ENCODE results near the gene HOGA1. TPM values are rescaled to one million over a fixed set of nuclear protein-coding genes. Genes with fewer than 3 reads are reported as not detected.

The HOGA1 gene
- total and polyA plus RNA-seq, 4 donors, result 0.30 to 2.3 (median 0.77) TPM

GRCh38 chr10:97538411-97538810, 45.8 kb upstream of the HOGA1 start:
- no peaks in the 10 kb centered on the region for H3K9me3 ChIP-seq (ENCODE audit: control insufficient read depth in 4 of 4, insufficient read depth in 3 of 4, low read length in 3 of 4)
- H3K4me1 ChIP-seq (ENCODE audit: control insufficient read depth in 5 of 5, insufficient read depth in 5 of 5, low read length in 5 of 5), result peaks cover 2 to 24% (median 20%) of the 10 kb centered on the region in 5 donors
- no peak for TF ChIP-seq CTCF (IDR thresholded peaks at IDR 0.05; ENCODE audit: control extremely low read depth, extremely low read depth)
- no peaks in the 10 kb centered on the region for H3K27me3 ChIP-seq (ENCODE audit: control insufficient read depth in 3 of 3, insufficient read depth in 3 of 3, low read length in 2 of 3)
- 79 to 82% methylated on average over 4 of the region's 4 CpGs for WGBS, 2 donors
- H3K4me3 ChIP-seq, result no peak overlapping the region
- DNase-seq (no peak), ATAC-seq (ENCODE audit: insufficient read depth, low FRiP score) (no peak)
- peak overlapping the region in 1 of 2 donors; percentile 21 for H3K27ac ChIP-seq (ENCODE audit: low read depth in 1 of 2, low read length in 1 of 2)
- H3K9ac ChIP-seq (ENCODE audit: insufficient read depth in 1 of 2, low read length in 2 of 2), result no peak overlapping the region
- H3K36me3 ChIP-seq (ENCODE audit: control insufficient read depth in 4 of 4, insufficient read depth in 4 of 4, low read length in 4 of 4), result no peaks in the 10 kb centered on the region

- ATAC-seq (ENCODE audit: insufficient read depth, low FRiP score), result no peak
- 90 to 97% methylated on average over 4 of the region's 4 CpGs for WGBS, 2 donors
- Histone ChIP-seq H3K9ac (ENCODE audit: insufficient read depth in 1 of 2, low read length in 2 of 2) (no peak overlapping the region), H3K36me3 (ENCODE audit: control insufficient read depth in 4 of 4, insufficient read depth in 4 of 4, low read length in 4 of 4) (no peaks in the 10 kb centered on the region), H3K27ac (ENCODE audit: low read depth in 1 of 2, low read length in 1 of 2) (peak overlapping the region in 1 of 2 donors; percentile 21), H3K27me3 (ENCODE audit: control insufficient read depth in 3 of 3, insufficient read depth in 3 of 3, low read length in 2 of 3) (no peaks in the 10 kb centered on the region), H3K9me3 (ENCODE audit: control insufficient read depth in 4 of 4, insufficient read depth in 3 of 4, low read length in 3 of 4) (no peaks in the 10 kb centered on the region), H3K4me1 (ENCODE audit: control insufficient read depth in 5 of 5, insufficient read depth in 5 of 5, low read length in 5 of 5) (peaks cover 2 to 25% (median 20%) of the 10 kb centered on the region in 5 donors), H3K4me3 (no peak overlapping the region)
- TF ChIP-seq CTCF (IDR thresholded peaks at IDR 0.05; ENCODE audit: control extremely low read depth, extremely low read depth), result no peak
- DNase-seq, result no peak
Observed at GRCh38 chr10:97538839-97539238, 45.4 kb upstream of the HOGA1 start.

GRCh38 chr10:97539523-97540200, 44.5 kb upstream of the HOGA1 start:
- peak; percentile 58 to 76 (median 62) for DNase-seq
- peaks cover 2 to 24% (median 20%) of the 10 kb centered on the region in 5 donors for H3K4me1 ChIP-seq (ENCODE audit: control insufficient read depth in 5 of 5, insufficient read depth in 5 of 5, low read length in 5 of 5)
- no peak overlapping the region for H3K27ac ChIP-seq (ENCODE audit: low read depth in 1 of 2, low read length in 1 of 2)
- TF ChIP-seq CTCF (IDR thresholded peaks at IDR 0.05; ENCODE audit: control extremely low read depth, extremely low read depth), result no peak
- WGBS, 2 donors, result 60 to 65% methylated on average over 6 of the region's 6 CpGs
- no peak overlapping the region for H3K9ac ChIP-seq (ENCODE audit: insufficient read depth in 1 of 2, low read length in 2 of 2)
- ATAC-seq (ENCODE audit: insufficient read depth, low FRiP score), result no peak
- no peaks in the 10 kb centered on the region for H3K27me3 ChIP-seq (ENCODE audit: control insufficient read depth in 3 of 3, insufficient read depth in 3 of 3, low read length in 2 of 3)
- H3K4me3 ChIP-seq, result no peak overlapping the region
- H3K36me3 ChIP-seq (ENCODE audit: control insufficient read depth in 4 of 4, insufficient read depth in 4 of 4, low read length in 4 of 4), result no peaks in the 10 kb centered on the region
- H3K9me3 ChIP-seq (ENCODE audit: control insufficient read depth in 4 of 4, insufficient read depth in 3 of 4, low read length in 3 of 4), result no peaks in the 10 kb centered on the region
